ENCODE data around the gene MAP3K3. TPM values are rescaled to one million over a fixed set of nuclear protein-coding genes. Genes with fewer than 3 reads are reported as not detected.

MAP3K3 gene
- total RNA-seq, 1 experiment from 2014 or later = 11.4 TPM

DNA sequence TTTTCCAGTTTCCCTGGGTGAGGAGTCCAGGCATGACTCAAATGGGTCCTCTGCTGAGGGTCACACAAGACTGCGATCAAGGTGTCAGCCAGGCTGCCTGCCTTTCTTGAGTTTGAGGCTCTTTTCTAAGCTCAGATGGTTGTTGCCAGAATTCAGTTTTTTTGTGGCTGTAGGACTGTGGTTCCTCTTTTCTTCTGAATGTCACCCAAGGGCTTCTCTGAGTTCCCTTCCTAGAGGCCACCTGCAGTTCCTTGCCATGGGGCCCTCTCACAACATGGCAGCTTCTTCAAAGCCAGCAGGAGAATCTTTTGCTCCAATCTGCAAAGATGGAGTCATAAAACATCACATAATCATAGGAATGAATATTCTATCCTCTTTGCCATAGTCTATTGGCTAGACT lies 60.2 kb downstream of the MAP3K3 start:
- DNase-seq = no peak
- no peak overlapping the region for H3K27ac Mint-ChIP-seq (ENCODE audit: unreplicated experiment)
- intact Hi-C loops (cut with micrococcal nuclease; ENCODE audit: unreplicated experiment) = no loop called here
- H3K27me3 Mint-ChIP-seq (ENCODE audit: unreplicated experiment) = no peaks in the 10 kb centered on the region
- no peaks in the 10 kb centered on the region for H3K36me3 Mint-ChIP-seq (ENCODE audit: insufficient read depth, unreplicated experiment)
- no peak overlapping the region for H3K4me3 Mint-ChIP-seq (ENCODE audit: low read depth, unreplicated experiment)
- TF ChIP-seq, protein P1, sequence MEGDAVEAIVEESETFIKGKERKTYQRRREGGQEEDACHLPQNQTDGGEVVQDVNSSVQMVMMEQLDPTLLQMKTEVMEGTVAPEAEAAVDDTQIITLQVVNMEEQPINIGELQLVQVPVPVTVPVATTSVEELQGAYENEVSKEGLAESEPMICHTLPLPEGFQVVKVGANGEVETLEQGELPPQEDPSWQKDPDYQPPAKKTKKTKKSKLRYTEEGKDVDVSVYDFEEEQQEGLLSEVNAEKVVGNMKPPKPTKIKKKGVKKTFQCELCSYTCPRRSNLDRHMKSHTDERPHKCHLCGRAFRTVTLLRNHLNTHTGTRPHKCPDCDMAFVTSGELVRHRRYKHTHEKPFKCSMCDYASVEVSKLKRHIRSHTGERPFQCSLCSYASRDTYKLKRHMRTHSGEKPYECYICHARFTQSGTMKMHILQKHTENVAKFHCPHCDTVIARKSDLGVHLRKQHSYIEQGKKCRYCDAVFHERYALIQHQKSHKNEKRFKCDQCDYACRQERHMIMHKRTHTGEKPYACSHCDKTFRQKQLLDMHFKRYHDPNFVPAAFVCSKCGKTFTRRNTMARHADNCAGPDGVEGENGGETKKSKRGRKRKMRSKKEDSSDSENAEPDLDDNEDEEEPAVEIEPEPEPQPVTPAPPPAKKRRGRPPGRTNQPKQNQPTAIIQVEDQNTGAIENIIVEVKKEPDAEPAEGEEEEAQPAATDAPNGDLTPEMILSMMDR (IDR thresholded peaks at IDR 0.05; ENCODE audit: unreplicated experiment) = no peak
- no peaks in the 10 kb centered on the region for H3K9me3 Mint-ChIP-seq (ENCODE audit: low read depth, unreplicated experiment)
- CTCF ChIA-PET = no interaction called here
- no peaks in the 10 kb centered on the region for H3K4me1 Mint-ChIP-seq (ENCODE audit: low read depth, unreplicated experiment)
- BruUV-seq (replicated peaks) = no TSS peak

DNA sequence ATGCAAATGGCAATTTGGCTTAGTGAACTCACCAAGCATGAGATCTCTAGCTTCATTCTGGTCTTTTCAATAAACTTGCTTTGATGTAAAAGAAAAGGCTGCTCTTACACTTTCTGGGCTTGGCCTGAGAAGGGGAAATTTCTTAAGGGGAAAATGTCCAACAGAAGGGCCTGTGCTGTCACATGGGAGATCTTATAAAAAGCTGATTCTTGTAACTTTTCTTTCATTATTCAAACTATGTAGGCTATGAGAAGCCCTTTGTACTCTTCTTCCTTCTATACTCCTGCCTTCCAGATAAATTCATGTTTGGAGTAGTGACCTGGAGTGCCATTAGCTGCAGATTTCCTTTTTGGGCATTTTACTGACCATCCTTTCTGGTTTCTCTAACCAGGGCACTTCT lies 60.8 kb downstream of the MAP3K3 start:
- DNase-seq = no peak
- TF ChIP-seq, protein P1 (IDR thresholded peaks at IDR 0.05; ENCODE audit: unreplicated experiment) = no peak
- no peaks in the 10 kb centered on the region for H3K4me1 Mint-ChIP-seq (ENCODE audit: low read depth, unreplicated experiment)
- no peaks in the 10 kb centered on the region for H3K9me3 Mint-ChIP-seq (ENCODE audit: low read depth, unreplicated experiment)
- BruUV-seq (replicated peaks) = no TSS peak
- no peaks in the 10 kb centered on the region for H3K27me3 Mint-ChIP-seq (ENCODE audit: unreplicated experiment)
- intact Hi-C loops (cut with micrococcal nuclease; ENCODE audit: unreplicated experiment) = no loop called here
- H3K36me3 Mint-ChIP-seq (ENCODE audit: insufficient read depth, unreplicated experiment) = no peaks in the 10 kb centered on the region
- H3K27ac Mint-ChIP-seq (ENCODE audit: unreplicated experiment) = no peak overlapping the region
- H3K4me3 Mint-ChIP-seq (ENCODE audit: low read depth, unreplicated experiment) = no peak overlapping the region
- CTCF ChIA-PET = no interaction called here

DNA sequence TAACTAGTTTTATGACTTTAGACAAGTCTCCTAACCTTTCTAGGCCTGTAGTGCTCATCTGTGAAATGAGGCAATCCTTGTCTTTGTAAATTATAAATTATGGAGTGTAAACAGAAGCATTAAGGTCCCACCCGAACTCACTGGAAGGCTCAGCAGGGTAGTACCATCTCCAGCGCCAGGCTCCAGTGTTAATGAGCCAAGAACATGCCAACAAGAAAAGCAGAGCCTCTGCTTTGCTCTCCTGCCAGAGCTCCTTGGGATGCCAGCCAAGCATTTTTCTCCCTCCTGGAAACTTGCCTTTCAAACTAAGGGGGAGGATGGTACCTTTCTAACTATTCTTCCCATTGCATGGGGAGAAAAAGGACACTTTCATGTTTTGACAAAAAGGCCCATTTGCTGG lies 62.8 kb downstream of the MAP3K3 start:
- no peaks in the 10 kb centered on the region for H3K9me3 Mint-ChIP-seq (ENCODE audit: low read depth, unreplicated experiment)
- H3K36me3 Mint-ChIP-seq (ENCODE audit: insufficient read depth, unreplicated experiment) = no peaks in the 10 kb centered on the region
- no TSS peak for BruUV-seq (replicated peaks)
- H3K4me3 Mint-ChIP-seq (ENCODE audit: low read depth, unreplicated experiment) = no peak overlapping the region
- DNase-seq = no peak
- intact Hi-C loops (cut with micrococcal nuclease; ENCODE audit: unreplicated experiment) = no loop called here
- CTCF ChIA-PET = interaction anchor here (0.6 kb wide), 1 partner anchor 31 kb away, joined by 4 read pairs; no protein-coding TSS in a partner anchor
- H3K27me3 Mint-ChIP-seq (ENCODE audit: unreplicated experiment) = no peaks in the 10 kb centered on the region
- TF ChIP-seq, protein P1 (IDR thresholded peaks at IDR 0.05; ENCODE audit: unreplicated experiment) = no peak
- no peaks in the 10 kb centered on the region for H3K4me1 Mint-ChIP-seq (ENCODE audit: low read depth, unreplicated experiment)
- H3K27ac Mint-ChIP-seq (ENCODE audit: unreplicated experiment) = no peak overlapping the region

DNA sequence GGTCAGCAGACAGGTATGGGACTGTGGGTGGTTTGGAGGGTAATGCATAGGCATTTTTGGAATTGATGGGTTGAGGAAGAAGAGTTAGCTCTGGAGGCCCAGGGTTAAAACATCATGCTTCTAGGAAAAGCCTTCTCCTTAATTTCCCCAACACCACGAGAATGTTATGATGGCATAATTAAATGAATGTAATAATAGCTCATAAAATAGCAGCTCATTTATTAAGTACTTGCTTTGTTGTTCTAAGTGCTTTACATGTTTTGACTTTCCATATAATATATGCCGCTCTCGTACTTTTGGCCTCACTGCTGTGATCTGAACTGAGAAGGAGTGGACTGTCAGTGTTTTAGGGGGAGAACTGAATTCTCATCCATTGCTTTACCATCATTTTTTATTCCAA lies 63.4 kb downstream of the MAP3K3 start:
- intact Hi-C loops (cut with micrococcal nuclease; ENCODE audit: unreplicated experiment) = no loop called here
- CTCF ChIA-PET = interaction anchor here (0.6 kb wide), 1 partner anchor 31 kb away, joined by 4 read pairs; no protein-coding TSS in a partner anchor
- BruUV-seq (replicated peaks) = no TSS peak
- TF ChIP-seq, protein P1 (IDR thresholded peaks at IDR 0.05; ENCODE audit: unreplicated experiment) = no peak
- no peak for DNase-seq
- Mint-ChIP-seq H3K4me3 (ENCODE audit: low read depth, unreplicated experiment) (no peak overlapping the region), H3K4me1 (ENCODE audit: low read depth, unreplicated experiment) (no peaks in the 10 kb centered on the region), H3K9me3 (ENCODE audit: low read depth, unreplicated experiment) (no peaks in the 10 kb centered on the region), H3K27ac (ENCODE audit: unreplicated experiment) (no peak overlapping the region), H3K27me3 (ENCODE audit: unreplicated experiment) (no peaks in the 10 kb centered on the region), H3K36me3 (ENCODE audit: insufficient read depth, unreplicated experiment) (no peaks in the 10 kb centered on the region)

Measured in Calu3 (cell line).